NCI-H2107 treated with DMSO at 0.1 percent for 48 hours (cell line): Measurements from ENCODE around the gene ST6GALNAC4.

ENCODE experiments used
- DNase-seq: peaks from one replicate; lab custom pipeline; 2025; ENCODE audit not compliant: unreplicated experiment; lab: John Stamatoyannopoulos, UW

ST6GALNAC4 gene

GRCh38 chr9:127915801-127916719 is 781 bp downstream of the ST6GALNAC4 start:
- DNase-seq: no peak

GRCh38 chr9:127915325-127915752 is 1.5 kb downstream of the ST6GALNAC4 start:
- DNase-seq: no peak

- no peak for DNase-seq
Measured at GRCh38 chr9:127913682-127914081, 3.2 kb downstream of the ST6GALNAC4 start.

- DNase-seq: no peak
Measured at GRCh38 chr9:127912882-127913281, 4.0 kb downstream of the ST6GALNAC4 start.

- no peak for DNase-seq
Measured at GRCh38 chr9:127912296-127912695, 4.5 kb downstream of the ST6GALNAC4 start.

GRCh38 chr9:127910613-127911205 is 6.1 kb downstream of the ST6GALNAC4 start:
- peak; percentile 43 for DNase-seq

- DNase-seq: no peak
Measured at GRCh38 chr9:127909839-127910273, 7.0 kb downstream of the ST6GALNAC4 start.

- no peak for DNase-seq
Measured at GRCh38 chr9:127908660-127908926, 8.2 kb downstream of the ST6GALNAC4 start.

GRCh38 chr9:127907867-127908659 is 8.8 kb downstream of the ST6GALNAC4 start:
- no peak for DNase-seq

GRCh38 chr9:127905788-127906191 is 11.1 kb downstream of the ST6GALNAC4 start:
- DNase-seq: no peak

GRCh38 chr9:127905004-127905728 is 11.7 kb downstream of the ST6GALNAC4 start:
- no peak for DNase-seq

- DNase-seq: no peak
Measured at GRCh38 chr9:127904561-127905003, 12.3 kb downstream of the ST6GALNAC4 start.

GRCh38 chr9:127903557-127904475 is 13.0 kb downstream of the ST6GALNAC4 start:
- no peak for DNase-seq

GRCh38 chr9:127899128-127899943 is 17.5 kb downstream of the ST6GALNAC4 start, which contains the start of gene ST6GALNAC6:
Gene ST6GALNAC6 (minus strand): TSS chr9:127899603. CDS start chr9:127897981, 1,622 bp downstream.
- no peak for DNase-seq

GRCh38 chr9:127898433-127899127 is 18.3 kb downstream of the ST6GALNAC4 start:
- no peak for DNase-seq

- DNase-seq: no peak
Measured at GRCh38 chr9:127897193-127897692, 19.6 kb downstream of the ST6GALNAC4 start.

GRCh38 chr9:127896395-127897192 is 20.2 kb downstream of the ST6GALNAC4 start:
- no peak for DNase-seq
